ENCODE data around the gene ZNF614. TPM values are rescaled to one million over a fixed set of nuclear protein-coding genes. Genes with fewer than 3 reads are reported as not detected.
"Not testable (repeated sequence)": the region's sequence is repeated elsewhere in the genome, so short reads cannot be mapped to it uniquely, and the experiment has no call there.

The ZNF614 gene
- total RNA-seq, 1 experiment from 2014 or later = 3.6 TPM

GRCh38 chr19:52028780-52029123, 573 bp upstream of the ZNF614 start:
- no peak for DNase-seq (ENCODE audit: low read depth, low spot score)
- no peaks in the 10 kb centered on the region for H3K79me2 ChIP-seq (ENCODE audit: insufficient read depth, low read length)
- ChIA-PET RAD21 (ENCODE audit: low non-redundant PET in 1 of 2, low total read pairs in 2 of 2, uncharacterized antibody in 2 of 2, unreplicated experiment in 2 of 2) (interaction anchor here in 1 of 2 experiments (1.0 kb wide), 1 partner anchor 161 kb away, joined by 3 read pairs; the partner anchor contains the start of gene PPP2R1A), POLR2A (interaction anchor here (0.6 kb wide), 1 partner anchor 161 kb away, joined by 8 read pairs; the partner anchor contains the start of gene PPP2R1A), CTCF (no interaction called here)
- H3K4me2 ChIP-seq (ENCODE audit: low read length) = peak overlapping the region; percentile 73
- H3K27me3 ChIP-seq (ENCODE audit: insufficient read depth, low read length) = no peaks in the 10 kb centered on the region
- peak overlapping the region; percentile 62; the same call in 1 of the 2 replicates for H3K27ac ChIP-seq (ENCODE audit: low read depth, low read length)
- H3K9me2 ChIP-seq (ENCODE audit: insufficient read depth) = no peaks in the 10 kb centered on the region
- H3K36me3 ChIP-seq (ENCODE audit: control insufficient read depth in 1 of 2, insufficient read depth in 2 of 2, low read length in 2 of 2) = peaks cover 0 to 5% of the 10 kb centered on the region in 2 experiments; a peak in 1 of 4 replicates
- H3K9me3 ChIP-seq (ENCODE audit: control insufficient read depth in 1 of 2, insufficient read depth in 1 of 2, low read depth in 1 of 2, low read length in 2 of 2) = peaks cover 13 to 18% of the 10 kb centered on the region in 2 experiments; a peak in 2 of 4 replicates
- peak; percentile 40 for ATAC-seq
- no peak overlapping the region for H2AFZ ChIP-seq (ENCODE audit: low read depth, low read length, poor library complexity, severe bottlenecking)
- no peak for TF ChIP-seq ATF3 (IDR thresholded peaks at IDR 0.05)
- TF ChIP-seq RAD21 (IDR thresholded peaks at IDR 0.05; ENCODE audit: low read depth) = no peak
- TF ChIP-seq JUND (IDR thresholded peaks at IDR 0.05) = no peak
- peak overlapping the region; percentile 57 to 63 for H3K4me3 ChIP-seq (replicated peaks in 1 of 2; ENCODE audit: low read depth in 1 of 2, low read length in 2 of 2)
- H4K20me1 ChIP-seq (ENCODE audit: insufficient read depth) = no peaks in the 10 kb centered on the region
- no peaks in the 10 kb centered on the region for H3K4me1 ChIP-seq (ENCODE audit: control insufficient read depth in 1 of 2, insufficient read depth in 2 of 2, low read length in 2 of 2)
- intact Hi-C loops (cut with micrococcal nuclease) = loop anchor here (1.0 kb wide), 1 partner anchor 42 kb away; the partner anchor contains the start of gene ZNF350
- TSS peak; percentile 83 for BruUV-seq (replicated peaks)
- peak overlapping the region; percentile 65 for H3K9ac ChIP-seq (ENCODE audit: low read length)

- H3K9ac ChIP-seq (ENCODE audit: low read length); intact Hi-C loops (cut with micrococcal nuclease); H3K4me3 ChIP-seq (replicated peaks in 1 of 2; ENCODE audit: low read depth in 1 of 2, low read length in 2 of 2); H3K27ac ChIP-seq (ENCODE audit: low read depth, low read length); H3K4me1 ChIP-seq (ENCODE audit: control insufficient read depth in 1 of 2, insufficient read depth in 2 of 2, low read length in 2 of 2); H3K27me3 ChIP-seq (ENCODE audit: insufficient read depth, low read length); ATAC-seq; POLR2A ChIA-PET; RAD21 ChIA-PET (ENCODE audit: low non-redundant PET in 1 of 2, low total read pairs in 2 of 2, uncharacterized antibody in 2 of 2, unreplicated experiment in 2 of 2); H4K20me1 ChIP-seq (ENCODE audit: insufficient read depth); BruUV-seq (replicated peaks); H3K9me2 ChIP-seq (ENCODE audit: insufficient read depth); H3K9me3 ChIP-seq (ENCODE audit: control insufficient read depth in 1 of 2, insufficient read depth in 1 of 2, low read depth in 1 of 2, low read length in 2 of 2); H3K4me2 ChIP-seq (ENCODE audit: low read length); DNase-seq (ENCODE audit: low read depth, low spot score); H3K79me2 ChIP-seq (ENCODE audit: insufficient read depth, low read length); CTCF ChIA-PET; H2AFZ ChIP-seq (ENCODE audit: low read depth, low read length, poor library complexity, severe bottlenecking): not testable (repeated sequence)
- H3K36me3 ChIP-seq (ENCODE audit: control insufficient read depth in 1 of 2, insufficient read depth in 2 of 2, low read length in 2 of 2) = peaks cover 0 to 10% of the 10 kb centered on the region in 2 experiments; a peak in 1 of 4 replicates
Observed at GRCh38 chr19:52026255-52026990, 1.8 kb downstream of the ZNF614 start.

DNA sequence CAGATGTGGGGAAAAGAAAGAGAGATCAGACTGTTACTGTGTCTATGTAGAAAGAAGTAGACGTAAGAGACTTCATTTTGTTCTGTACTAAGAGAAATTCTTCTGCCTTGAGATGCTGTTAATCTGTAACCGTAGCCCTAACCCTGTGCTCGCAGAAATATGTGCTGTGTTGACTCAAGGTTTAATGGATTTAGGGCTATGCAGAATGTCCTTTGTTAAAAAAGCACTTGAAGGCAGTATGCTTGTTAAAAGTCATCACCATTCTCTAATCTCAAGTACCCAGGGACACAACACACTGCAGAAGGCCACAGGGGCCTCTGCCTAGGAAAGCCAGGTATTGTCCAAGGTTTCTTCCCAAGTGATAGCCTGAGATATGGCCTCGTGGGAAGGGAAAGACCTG, 3.7 kb downstream of the ZNF614 start:
- ATAC-seq; POLR2A ChIA-PET; H3K79me2 ChIP-seq (ENCODE audit: insufficient read depth, low read length); BruUV-seq (replicated peaks); H3K4me3 ChIP-seq (replicated peaks in 1 of 2; ENCODE audit: low read depth in 1 of 2, low read length in 2 of 2); RAD21 ChIA-PET (ENCODE audit: low non-redundant PET in 1 of 2, low total read pairs in 2 of 2, uncharacterized antibody in 2 of 2, unreplicated experiment in 2 of 2); H3K27ac ChIP-seq (ENCODE audit: low read depth, low read length); H2AFZ ChIP-seq (ENCODE audit: low read depth, low read length, poor library complexity, severe bottlenecking); H3K4me2 ChIP-seq (ENCODE audit: low read length); H4K20me1 ChIP-seq (ENCODE audit: insufficient read depth); intact Hi-C loops (cut with micrococcal nuclease); H3K9me2 ChIP-seq (ENCODE audit: insufficient read depth); H3K9ac ChIP-seq (ENCODE audit: low read length); CTCF ChIA-PET; DNase-seq (ENCODE audit: low read depth, low spot score); H3K27me3 ChIP-seq (ENCODE audit: insufficient read depth, low read length); H3K9me3 ChIP-seq (ENCODE audit: control insufficient read depth in 1 of 2, insufficient read depth in 1 of 2, low read depth in 1 of 2, low read length in 2 of 2); H3K4me1 ChIP-seq (ENCODE audit: control insufficient read depth in 1 of 2, insufficient read depth in 2 of 2, low read length in 2 of 2): not testable (repeated sequence)
- H3K36me3 ChIP-seq (ENCODE audit: control insufficient read depth in 1 of 2, insufficient read depth in 2 of 2, low read length in 2 of 2) = peaks cover 0 to 16% of the 10 kb centered on the region in 2 experiments; a peak in 1 of 4 replicates

Data from HCT116 (cell line).